HG02943 (cell line): ENCODE measurements around the gene FPGS.
"Not testable (repeated sequence)": the region's sequence is repeated elsewhere in the genome, so short reads cannot be mapped to it uniquely, and the experiment has no call there.

Source experiments
- ATAC-seq: cut with Tn5 transposase; IDR thresholded peaks from one replicate; pipeline ENCODE4 v1.9.1; 2021; ENCODE audit warnings: mild to moderate bottlenecking, low read depth, moderate library complexity; ENCODE audit not compliant: unreplicated experiment

Gene FPGS

DNA sequence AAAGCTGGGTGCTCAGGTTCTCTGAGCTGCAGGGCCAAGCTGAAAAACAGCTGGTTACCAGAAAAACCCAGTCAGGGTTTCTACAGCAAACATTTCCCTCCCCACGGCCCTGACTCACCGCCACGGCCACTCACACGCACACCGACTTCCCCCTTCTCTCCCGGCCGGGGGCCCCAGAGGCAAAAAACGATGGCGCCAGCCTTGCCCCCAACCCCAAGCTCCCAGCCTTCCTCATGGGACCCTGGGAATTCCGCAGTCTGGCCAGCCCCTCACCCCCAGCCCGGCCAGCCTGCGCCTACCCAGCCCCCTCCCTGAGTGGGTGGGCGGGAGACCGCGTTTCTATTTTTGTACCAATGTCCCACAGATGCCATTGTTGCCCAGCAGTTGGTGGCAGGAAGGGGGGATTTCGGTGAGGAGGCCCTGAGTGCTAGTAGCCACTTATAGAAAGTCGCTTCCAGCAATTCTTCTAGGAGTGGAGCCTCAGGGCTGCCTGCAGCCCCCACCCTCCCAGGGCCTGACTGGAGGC, 33.4 kb downstream of the FPGS start:
- ATAC-seq: no peak

DNA sequence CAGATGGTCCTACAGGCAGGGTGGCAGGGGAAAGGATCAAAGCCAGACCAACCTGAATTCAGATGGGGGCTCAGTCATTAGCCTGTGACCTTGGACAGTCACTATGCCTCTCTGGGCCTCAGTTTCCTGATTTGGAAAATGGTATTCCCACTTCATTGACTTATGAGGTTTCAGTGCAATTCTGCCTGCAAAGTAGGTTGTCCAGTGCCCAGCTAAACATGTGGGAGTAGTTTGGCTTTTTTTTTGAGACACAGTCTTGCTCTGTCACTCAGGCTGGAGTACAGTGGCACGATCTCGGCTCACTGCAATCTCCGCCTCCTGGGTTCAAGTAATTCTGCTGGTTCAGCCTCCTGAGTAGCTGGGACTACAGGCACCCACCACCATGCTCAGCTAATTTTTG, 33.9 kb downstream of the FPGS start:
- not testable (repeated sequence) for ATAC-seq

DNA sequence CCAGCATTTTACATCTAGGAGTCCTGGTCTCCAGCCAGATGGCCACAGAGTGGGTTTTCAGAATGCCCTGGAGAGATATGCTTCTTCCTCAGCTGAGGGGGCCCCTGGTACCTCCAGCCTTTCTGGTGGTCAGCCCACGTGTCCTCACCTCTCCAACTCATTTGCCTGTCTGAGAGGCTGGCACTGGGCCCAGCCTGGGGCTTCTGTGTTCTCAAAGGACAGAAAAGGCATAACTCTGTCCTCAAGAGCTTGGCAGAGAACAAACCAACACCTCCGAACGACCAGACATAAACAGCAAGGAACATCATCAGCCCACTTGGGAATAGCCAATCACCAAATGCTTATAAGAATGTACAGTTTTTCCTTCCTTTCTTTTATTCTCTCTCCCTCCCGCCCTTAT, 34.7 kb downstream of the FPGS start:
- no peak for ATAC-seq

DNA sequence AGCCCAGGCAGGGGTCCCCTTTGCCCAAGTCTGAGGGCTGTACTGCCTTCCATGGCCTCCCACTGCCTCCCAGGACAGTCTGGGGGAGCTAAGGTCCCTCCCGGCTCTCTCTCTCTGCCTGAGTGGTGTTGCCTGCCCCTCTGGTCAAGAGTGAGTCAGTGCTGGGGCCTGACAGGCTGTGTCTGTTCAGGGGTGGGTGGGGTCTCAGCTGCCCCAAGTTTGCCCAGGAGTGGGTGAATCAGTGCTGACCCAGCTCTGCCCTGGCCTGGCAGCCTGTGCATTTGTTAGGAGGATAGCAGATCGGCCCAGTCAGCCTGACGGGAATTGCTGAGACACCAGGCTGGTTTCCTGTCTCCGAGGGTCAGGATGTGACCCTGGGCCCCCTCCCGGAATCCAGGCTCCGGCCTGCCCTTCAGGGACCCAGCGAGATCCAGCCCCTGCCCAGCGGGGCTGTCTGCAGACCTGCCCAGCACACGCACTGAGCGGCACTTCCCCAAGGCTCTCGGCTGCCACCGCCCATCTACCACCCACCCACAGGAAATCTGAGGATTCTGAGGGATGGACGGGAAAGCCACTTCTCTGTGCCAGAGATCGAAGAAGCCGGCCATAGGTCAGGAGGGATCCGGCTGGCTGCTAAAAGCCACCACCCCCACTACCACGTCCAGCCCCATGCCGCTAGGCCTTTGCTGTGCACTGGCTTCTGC, 35.8 kb downstream of the FPGS start:
- ATAC-seq: no peak

GRCh38 chr9:127841087-127841835, 38.6 kb downstream of the FPGS start:
- no peak for ATAC-seq

- ATAC-seq: no peak
Measured at GRCh38 chr9:127844821-127845359, 42.2 kb downstream of the FPGS start.

DNA sequence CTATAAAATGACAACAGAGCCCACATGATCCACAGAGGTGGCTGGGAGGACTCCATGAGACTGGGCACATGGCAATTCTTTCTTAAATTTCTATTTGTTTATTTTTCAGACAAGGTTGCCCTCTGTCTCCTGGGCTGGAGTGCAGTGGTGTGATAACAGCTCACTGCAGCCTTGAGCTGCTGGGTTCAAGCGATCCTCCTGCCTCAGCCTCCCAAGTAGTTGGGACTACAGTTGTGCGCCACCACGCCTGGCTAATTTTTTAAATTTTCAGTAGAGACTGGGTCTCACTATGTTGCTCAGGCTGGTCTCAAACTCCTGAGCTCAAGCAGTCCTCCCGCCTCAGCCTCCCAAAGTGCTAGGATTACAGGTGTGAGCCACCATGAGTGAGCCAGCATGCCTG, 42.9 kb downstream of the FPGS start:
- ATAC-seq: not testable (repeated sequence)

DNA sequence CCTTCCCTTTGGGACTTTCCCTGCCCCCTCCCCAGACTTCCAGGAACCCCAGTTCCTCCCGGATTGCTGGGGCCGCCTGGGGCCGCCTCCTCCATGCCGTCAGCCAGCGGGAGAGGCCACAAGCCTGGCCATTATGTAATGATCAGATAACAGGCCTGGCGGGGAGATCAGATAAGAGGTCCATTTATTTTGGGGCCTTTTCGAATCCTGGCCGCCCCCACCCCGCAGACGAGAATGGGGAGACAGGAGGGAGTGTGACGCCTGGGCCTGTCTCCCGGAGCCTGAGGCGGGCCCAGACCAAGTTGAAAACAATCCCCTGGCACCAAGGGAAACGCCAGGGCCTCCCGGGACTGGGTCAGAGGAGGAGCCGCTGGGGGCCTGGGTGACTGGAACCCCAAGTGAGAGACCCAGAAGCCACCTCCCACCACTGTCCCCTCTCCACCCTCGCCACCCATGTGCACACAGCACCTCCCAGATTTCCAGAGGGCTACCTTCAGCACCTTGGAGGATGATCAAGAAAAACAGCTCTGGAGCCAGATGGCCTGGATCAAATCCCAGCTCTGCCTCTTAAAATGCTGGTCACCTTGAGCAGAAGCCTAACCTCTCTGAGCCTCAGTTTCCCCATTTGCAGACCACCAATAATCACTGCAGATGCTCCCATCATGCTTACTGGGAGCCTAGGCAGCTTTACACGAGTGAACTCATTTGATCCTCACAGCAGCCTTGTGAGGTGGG, 43.9 kb downstream of the FPGS start:
- ATAC-seq: no peak

- no peak for ATAC-seq
Measured at GRCh38 chr9:127847178-127847510, 44.5 kb downstream of the FPGS start.

- ATAC-seq: no peak
Measured at GRCh38 chr9:127847833-127848755, 45.4 kb downstream of the FPGS start.

DNA sequence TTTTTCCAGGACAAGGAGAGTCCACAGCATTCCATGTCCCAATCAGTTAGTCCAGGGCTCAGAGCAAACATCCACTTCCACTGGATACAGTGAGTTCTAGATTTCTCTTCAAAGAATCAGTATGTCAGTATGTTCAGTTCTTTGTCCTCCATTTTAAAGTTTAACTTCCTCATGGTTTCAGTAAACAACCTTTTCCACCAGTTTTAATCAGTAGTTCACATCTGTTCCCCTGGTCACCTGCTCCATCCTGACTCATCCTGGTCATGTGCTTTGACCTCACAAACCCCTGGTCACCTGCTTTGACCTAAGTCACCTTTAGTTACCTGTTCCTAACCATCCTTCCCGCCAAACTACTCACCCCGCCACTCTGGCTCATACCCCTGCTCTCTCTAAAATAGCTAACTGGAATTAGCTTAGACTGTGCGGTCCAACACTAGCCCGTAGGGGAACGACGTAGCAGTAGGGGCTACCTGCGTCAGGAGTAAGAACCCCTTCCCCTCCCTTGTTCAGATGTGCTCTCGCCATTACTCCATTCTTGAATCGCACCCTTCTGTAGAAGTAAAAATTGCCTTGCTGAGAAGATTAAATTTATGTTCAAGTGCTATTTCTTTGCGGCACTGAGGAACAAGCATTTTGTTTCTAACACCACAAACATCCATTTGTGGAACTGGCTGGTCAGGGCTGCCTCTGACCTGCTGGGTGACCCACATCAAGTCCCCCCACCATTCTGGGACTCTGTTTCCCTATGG, 46.2 kb downstream of the FPGS start:
- ATAC-seq: no peak

DNA sequence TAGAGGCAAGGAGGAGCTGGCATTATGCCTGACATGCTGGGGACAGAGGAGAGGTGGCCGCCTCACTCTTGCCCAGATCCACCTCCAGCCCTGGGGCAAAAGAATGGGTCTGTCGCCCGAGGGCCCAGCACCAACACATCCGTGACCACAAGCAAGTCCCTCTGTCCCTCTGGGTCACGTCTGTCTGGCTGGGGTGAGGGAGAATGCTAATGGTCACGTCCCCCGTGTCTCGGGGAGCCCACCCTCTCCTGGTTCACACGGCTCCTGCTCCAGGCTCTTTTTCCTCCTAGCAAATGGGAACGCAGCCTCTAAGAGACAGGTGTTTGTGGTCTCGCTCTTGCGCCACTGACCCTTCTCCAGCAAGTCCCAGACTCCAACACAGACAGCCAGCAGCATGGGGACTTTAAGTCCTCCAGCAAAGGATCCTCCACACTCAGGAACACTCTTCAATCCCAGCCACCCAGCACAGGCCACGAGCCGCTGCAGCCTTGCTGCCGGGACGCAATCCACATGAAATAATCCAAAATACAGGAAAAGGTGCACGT, 47.7 kb downstream of the FPGS start:
- ATAC-seq: no peak

DNA sequence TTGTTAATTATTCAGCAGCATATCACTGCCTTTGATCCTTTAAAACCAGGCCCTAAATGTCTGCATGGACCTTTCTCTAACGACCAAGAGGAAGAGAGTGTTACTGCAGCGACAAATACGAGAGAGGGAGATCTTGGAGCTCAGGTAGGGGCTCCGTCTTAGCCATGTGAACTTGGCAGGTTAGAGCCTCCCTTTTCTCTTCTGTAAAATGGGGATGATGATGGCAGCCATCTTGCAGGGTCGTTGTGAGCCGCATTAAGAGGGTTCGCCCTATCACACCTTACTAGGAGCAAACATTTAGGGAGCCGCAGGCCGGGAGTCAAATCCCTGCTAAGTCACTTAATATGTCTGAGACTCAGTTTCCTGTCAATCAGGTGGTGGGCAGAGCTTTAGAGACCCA, 50.1 kb downstream of the FPGS start:
- no peak for ATAC-seq

GRCh38 chr9:127853312-127854183, 50.9 kb downstream of the FPGS start:
- ATAC-seq: no peak

- ATAC-seq: no peak
Measured at GRCh38 chr9:127854184-127854806, 51.6 kb downstream of the FPGS start, which contains the start of gene ENG. Gene ENG (minus strand): TSS chr9:127854658. CDS start chr9:127854355, 303 bp downstream.

- no peak for ATAC-seq
Measured at GRCh38 chr9:127854960-127855359, 52.3 kb downstream of the FPGS start.

- no peak for ATAC-seq
Measured at GRCh38 chr9:127855522-127855921, 52.8 kb downstream of the FPGS start.
